SKM-1 treated with dmso at 0.1 percent for 144 hours (cell line): ENCODE measurements around the gene EYA4.
"Not testable (repeated sequence)": the region's sequence is repeated elsewhere in the genome, so short reads cannot be mapped to it uniquely, and the experiment has no call there.

ENCODE experiments used
- DNase-seq: peaks from one replicate; lab custom pipeline; 2025; ENCODE audit not compliant: unreplicated experiment; lab: John Stamatoyannopoulos, UW

The EYA4 gene

DNA sequence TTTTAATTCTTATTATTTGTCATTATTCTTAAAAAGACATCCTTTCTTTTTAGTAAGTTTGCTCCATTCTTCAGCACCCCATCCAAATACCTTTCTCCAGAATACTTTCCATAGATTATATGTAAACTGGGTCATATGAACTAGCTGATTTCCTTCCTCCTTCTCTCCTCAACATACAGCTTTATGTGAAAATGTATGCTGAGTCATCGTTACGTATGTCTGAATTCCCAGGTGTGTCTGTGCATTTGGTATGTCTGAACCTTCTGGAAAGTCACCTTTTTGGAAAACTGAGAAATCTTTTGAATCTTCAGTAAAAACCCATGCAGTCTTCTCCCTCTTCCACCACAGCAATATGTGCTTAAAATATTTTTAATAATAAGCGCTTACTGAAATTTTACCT lies 264.5 kb downstream of the EYA4 start:
- no peak for DNase-seq

DNA sequence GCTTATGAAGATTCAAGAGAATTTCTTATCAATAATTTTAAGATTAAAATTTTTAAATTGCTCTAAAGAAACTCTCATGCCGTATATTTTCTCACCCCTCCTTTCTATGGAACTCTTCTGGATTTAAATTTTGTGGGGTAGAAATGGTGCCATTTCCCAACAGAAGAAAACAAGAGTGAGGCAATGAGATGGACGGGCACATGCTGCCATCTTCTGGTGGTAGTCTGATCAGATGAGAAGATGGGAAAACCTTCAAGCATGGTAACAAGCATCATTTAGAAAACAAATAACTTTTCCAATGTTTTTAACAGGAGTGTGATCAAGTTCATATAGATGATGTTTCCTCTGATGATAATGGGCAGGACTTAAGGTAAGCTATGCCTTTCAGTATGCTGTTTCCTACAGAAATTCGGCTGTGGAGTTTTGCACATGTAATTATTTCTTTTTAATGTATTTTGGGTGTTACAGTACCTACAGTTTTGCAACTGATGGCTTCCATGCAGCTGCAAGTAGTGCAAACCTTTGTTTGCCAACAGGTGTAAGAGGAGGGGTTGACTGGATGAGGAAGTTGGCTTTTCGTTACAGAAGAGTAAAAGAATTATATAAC lies 271.4 kb downstream of the EYA4 start:
- DNase-seq: no peak

DNA sequence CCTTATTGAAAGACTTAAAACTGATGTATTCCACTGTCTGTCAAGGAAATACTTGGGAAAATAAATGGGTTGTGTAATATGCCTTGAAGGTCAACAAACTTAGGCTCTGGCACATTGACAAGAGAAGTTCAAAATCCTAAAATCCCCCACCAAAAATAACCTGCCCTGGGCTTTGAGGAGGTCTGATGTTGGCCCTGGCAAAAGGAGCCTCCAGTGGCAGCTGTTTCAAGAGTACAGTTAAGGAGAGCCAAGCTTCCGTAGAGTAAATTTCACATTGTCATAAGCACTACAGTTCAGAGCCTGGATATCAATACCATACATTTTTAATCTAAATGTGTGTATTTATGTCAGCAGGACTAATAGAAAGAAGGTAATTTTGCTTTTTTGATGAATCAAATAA lies 282.7 kb downstream of the EYA4 start:
- DNase-seq: no peak

DNA sequence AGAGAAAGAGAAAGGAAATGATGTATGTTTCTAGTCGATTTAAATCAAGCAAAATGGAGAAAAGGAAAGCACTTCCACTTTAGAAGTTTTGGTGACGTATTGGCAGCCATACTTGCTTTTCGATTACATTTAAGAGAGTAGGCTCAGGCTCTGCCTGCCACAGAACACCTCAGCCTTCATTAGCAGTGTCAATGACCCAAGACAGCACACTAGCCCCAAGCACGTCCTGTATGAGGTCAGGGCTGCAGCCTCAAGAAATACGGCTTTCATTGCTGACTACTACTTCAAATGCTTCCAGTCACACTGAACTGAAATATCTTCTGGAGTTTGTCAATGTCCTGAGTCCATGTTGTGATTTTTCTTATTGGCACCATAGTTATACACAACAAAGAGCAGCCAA lies 285.3 kb downstream of the EYA4 start:
- no peak for DNase-seq

DNA sequence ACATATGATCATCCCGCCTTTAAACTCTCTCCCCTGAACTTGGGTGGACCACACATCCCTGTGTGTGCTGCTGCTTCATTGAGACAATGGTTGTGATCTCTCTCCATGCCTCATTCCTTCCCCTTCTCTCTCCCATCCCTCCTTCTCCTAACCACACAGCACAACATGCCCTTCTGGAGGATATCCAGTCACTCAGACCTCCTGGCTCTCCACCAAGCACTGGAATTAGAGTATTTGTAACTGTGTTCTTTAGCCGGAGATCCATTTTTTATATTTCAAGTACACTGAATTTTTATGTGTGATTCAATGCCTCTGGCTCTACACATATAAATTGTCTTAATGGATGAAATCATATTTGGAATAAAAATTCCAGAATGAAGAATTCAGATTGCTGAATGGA lies 287.4 kb downstream of the EYA4 start:
- no peak for DNase-seq

DNA sequence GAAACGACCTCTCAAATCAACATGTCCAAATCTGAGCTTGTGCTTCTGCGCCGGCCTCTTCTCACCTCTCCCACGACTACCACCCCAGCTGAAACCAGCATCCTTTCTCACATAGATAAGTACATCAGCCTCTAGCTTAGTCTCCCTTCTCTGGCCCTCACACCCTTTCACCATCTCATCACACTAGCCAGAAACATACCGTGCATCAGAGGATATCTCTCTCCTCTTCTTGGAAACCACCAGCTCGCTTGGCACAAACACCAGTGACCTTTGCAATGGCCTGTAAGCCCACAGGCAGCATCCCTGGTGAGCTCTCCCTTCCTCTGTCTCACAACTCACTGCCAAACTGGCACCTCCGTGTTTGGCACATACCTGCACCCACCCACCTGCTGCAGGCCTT lies 291.8 kb downstream of the EYA4 start:
- no peak for DNase-seq

DNA sequence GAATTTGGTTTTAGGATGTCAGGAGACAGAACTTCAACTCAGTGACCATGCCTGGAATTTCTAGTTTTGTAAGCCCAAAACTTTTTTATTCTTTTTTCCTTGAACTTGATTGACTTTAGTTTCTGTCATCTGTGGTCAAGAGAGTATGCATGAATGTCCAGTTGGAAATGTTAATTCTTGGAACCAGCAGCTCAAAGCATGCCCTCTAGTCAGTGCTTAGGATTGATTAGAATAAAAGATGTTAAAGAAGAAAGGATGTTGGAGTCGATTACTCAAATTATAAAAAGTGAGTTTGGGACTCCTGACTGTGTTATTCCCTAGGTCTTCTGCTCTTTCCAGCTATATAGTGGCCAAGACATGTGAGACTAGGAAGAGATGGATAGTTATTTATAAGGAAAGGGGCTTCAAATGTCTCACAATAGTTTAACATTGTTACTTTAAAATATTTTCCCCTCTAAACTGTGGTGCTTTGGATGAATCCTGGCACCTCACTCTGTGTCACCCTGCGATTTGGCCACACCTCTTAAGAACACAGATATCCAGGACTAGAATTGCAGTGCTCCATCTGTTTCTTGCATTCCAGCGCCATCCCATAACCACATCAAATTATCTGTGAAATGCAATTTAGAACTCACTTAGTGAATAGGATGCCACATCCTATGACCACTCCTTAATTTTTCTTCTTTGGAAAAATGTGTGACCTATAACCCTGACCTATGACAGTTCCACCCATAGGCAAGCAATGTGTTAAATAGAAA lies 298.5 kb downstream of the EYA4 start:
- DNase-seq: no peak

DNA sequence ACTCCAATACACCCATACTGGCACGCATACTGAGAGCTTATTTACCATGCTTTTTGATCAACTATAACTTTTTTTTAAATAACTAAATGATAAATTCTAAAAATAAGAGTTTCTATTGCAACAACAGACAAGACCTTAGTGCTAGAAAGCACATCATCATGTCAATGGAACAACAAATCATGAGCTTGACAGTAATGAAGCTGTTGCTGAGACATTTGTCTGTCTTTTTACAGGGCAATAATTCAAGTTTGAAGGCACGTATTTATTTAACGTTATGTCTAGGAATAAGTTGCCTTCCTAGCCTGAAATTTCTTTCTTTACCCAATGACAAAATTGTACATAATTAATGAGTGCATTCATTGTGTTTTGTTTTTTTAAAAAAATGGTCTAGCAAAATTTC lies 299.2 kb downstream of the EYA4 start:
- DNase-seq: no peak

DNA sequence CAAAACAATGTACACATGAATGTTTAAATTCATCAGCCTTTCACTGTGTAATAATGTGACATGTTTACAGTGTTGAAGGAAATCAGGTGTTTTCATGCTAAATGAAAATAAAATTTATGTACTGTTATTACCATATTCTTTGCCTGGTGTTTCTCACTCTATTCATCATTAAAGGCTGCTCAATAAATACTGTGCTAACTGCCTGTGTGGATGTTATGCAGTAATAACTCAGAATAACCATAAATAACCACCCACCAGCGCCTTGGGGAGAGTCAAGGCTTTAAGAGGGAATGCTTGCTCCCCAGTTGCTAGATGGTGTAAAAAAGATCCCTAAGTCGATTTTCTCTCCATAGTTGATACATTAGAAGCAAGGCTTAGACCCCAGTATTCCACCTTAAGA lies 299.9 kb downstream of the EYA4 start:
- DNase-seq: no peak

DNA sequence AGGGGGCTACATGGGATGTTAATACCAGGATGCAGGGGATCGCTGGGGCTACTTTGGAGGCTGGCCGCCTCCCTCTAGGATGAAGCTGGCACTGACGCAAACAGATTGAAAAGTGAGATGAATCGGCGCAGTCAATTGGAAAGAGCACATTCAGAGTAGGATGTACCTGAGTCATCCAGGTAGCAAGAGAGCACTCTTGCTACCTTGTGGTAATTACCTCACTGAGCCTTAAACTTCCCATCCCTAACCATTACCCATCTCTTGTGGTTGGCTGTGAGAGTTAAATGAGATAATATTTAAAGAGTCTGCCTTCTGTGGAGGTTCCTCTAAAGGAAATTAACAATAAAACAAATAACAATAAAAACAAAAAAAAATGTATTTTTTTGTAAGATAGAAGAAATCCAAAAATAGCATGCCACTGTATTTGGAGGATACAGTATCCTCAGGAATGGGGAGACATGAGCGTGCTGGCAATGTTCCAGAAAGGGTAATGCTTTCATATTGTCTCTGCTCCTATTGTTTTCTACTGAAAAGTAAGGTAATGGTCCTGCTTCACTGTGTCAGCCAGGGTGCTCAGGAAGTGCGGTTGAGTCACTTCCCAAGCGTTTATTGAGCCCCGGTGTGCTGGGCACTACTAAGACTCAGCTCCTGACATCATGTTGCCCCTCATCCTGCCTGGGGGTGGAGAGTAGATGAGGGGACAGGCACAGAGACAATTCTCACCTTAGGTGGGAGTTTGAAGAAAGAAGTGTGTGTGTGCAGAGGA lies 301.1 kb downstream of the EYA4 start:
- no peak for DNase-seq

DNA sequence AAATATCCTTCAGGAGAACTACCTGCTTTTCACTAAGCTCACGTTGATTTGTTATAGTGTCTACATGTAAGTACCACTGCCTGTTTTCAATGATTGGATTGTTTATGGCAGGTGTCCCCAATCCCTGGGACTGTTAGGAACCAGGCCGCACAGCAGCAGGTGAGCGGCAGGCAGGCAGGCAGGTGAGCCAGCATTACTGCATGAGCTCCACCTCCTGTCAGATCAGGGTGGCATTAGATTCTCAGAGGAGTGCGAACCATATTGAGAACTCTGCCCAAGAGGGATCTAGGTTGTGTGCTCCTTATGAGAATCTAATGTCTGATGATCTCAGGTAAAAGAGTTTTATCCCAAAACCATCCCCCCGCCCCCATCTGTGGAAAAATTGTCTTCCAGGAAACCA lies 303.3 kb downstream of the EYA4 start:
- DNase-seq: no peak

DNA sequence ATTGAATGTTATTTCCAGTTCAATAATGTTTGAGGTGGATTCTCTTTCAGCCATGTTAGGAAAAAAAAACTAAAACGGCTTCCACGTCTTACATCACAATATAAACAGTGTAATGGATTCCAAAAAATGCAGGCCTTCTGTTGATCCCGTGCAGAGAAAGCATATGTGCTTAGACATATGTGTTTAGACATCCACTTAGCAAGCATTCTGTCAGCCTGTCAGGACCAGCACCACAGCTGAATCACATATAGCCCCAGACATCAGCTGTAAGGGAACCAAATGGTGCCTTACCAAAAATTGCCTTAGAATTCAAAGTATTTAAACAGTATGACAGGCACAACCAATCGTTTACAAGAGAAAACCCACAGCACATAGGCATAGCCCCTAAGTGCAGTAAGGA lies 304.9 kb downstream of the EYA4 start:
- no peak for DNase-seq

DNA sequence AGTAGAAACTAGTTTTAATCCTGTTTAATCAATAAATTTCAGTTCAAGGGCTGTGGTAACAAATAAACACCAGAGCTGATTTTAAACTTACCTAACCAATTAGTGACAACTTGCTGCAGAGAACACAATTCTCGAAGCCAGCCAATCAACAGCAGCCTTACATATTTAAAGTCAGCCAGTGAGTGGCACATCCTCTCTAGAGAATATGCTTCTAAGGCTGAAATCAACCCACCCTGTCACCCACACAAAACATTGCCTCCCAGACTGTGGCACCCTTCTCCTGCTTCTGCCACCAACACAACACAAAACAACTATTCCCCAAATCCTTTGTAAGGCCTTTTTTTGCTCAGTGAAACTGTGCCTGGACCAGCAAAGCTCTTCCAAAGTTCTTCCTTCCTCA lies 306.0 kb downstream of the EYA4 start:
- DNase-seq: no peak

DNA sequence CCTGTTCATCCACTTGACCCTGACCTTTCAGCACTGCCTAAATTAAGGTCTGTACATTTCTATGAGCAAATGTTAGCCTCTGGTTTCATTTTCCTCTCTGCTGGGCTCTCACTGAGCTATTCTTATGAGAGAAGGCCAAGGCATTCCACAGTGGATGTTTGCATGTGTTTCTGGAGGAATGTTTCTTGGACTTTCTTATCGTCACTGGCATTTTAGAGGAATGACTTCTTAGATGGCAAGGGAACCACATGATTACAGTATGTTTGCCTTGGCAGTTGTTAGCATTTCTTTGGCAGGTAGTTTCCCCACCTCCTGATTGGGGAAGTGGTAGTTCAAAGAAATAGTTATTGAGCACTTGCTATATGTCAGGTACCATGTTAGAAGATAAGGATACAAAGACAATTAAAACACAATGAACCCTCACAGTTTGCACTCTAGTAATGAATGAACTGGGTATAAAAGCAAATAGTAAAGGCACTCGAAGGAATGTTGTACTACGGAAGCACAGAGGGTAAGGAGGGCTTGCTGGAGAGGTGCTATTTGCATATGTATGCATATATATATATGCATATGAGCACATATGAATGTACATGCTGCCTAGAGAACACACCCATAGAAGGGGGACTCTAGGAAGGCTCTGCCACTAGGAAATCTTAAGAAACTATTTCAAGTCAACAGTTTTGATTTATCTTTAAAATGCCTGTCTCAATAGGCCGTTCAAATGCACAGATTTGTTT lies 307.4 kb downstream of the EYA4 start:
- DNase-seq: no peak

DNA sequence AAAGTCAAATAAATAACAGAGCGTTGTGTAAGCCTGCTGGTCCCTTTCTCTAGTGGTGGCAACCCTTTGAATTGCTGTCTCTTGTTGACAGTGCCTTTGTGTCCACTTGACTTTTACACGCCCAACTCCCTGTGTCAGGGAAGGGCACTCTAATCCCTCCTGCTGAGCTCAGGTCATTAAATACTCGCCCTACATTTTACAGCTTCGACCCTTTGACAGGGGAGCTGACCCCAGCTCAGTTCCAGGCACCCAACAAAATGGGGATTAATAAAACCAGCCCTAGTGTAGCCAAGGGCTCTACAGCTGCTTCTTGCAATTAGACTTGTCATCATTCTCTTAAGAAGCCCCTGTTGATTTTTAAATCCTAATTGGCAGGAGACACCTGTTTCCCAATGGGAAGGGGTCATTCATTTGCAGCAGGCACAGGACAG lies 308.2 kb downstream of the EYA4 start:
- no peak for DNase-seq

DNA sequence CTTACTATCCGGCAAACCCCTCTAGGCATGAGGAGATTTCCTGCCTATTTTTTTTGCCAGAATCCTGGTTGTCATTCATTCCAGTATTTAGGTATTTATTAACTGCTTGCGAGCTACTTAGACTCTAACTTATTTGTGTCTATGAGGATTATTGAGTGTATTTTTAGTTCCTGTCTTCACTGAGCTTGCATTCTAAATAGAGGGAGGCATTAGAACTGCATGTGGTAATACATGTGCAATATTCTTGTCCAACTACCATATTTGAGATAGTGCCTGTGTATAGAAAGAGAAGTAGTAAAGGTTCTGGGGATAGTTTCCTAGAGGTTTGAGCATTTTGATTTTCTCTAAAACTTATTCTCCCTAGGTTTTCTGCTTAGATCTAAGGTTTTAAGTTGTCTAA lies 308.9 kb downstream of the EYA4 start:
- no peak for DNase-seq

DNA sequence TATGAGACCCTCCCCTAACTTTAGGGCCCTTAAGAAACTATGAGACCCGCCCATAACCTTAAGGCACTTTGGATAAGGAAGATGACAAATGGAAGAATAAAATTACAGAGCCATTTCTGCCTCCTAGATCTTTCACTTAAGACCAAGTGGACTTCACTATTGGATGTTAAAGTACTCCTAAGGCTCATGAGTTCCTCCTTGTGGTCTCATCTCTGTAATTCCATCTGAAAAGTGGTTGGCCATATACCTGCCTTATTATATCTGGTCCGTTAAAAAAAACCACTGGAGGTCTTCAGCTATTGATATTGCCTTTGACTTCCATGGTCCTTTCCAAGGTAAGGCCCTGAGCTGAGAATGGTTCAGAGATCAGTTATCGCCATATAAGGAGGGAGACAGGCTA lies 310.3 kb downstream of the EYA4 start:
- no peak for DNase-seq

DNA sequence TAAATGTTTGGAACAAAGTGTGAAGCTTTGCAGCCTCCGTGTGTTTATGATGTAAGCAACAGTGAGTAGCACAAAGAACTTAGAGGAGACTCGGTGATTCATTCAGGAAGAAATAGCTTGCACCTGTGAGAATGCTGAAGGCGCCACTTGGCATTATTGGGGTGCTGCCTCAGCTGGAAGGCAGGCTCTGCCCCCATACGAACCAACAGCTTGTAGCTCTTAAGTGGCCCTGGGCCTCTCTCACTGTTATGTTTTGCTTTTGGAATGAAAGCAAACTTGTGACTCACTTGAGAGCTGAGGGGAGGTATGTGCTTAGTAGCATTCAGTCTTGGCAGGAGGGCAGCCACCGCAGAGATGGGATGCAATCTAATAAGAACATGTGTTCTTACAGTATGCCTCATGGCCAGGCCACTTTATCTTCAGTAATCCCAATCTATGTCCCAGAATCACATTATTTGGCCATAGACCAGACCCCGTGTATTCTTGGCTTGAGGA lies 310.7 kb downstream of the EYA4 start:
- no peak for DNase-seq

DNA sequence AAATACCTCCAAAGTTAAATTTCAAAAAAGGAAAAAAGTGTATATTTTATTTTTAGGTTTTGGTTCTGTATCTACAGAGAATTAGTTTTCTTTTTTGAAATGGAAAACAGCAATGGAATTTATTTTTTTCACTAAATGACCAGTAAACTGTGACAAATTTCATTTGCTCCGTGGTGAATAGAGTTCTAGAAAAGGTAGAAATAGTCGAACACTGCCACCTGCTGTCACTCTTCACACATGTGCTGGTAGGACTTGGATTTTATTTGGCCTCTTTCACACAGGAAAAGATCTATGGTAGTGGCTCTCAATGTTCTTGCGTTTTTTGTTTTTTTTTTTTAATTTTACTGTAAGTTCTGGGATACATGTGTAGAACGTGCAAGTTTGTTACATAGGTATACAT lies 312.5 kb downstream of the EYA4 start:
- DNase-seq: peak; percentile 41

DNA sequence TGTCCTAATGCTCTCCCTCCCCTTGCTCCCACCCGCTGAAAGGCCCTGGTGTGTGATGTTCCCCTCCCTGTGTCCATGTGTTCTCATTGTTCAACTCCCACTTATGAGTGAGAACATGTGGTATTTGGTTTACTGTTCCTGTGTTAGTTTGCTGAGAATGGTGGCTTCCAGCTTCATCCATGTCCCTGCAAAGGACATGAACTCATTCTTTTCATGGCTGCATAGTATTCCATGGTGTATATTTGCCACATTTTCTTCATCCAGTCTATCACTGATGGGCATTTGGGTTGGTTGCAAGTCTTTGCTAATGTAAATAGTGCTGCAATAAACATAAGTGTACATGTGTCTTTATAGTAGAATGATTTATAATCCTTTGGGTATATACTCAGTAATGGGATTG lies 313.0 kb downstream of the EYA4 start:
- not testable (repeated sequence) for DNase-seq

DNA sequence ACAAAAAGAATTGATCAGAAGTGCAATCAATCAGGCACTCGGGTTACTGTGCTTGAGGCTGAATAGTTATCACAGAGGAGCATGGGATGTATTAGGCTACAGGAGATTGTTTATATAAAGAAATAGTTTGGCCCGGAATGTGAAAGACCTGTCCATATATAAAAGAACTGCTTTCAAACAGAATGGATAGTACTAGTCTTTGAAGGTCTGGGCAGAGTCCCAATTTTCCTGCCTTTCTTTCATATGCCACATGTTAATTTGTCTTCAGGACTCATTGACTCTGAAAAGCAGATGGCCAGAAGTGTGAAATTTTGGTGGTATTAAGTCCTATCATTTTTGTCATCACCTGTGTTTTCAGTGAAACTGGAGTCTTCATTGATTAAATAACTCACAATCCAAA lies 314.5 kb downstream of the EYA4 start:
- DNase-seq: no peak
